HUES64 (cell line): ENCODE measurements around the gene USP2.

Source experiments
- H3K27ac ChIP-seq: 2 replicates; pipeline ENCODE4 v1.7.0; 2013; ENCODE audit warnings: low read depth, low read length, inconsistent platforms
- H3K27me3 ChIP-seq: 2 replicates; pipeline ENCODE4 v1.6.1; 2013; ENCODE audit warnings: mild to moderate bottlenecking, low read length; ENCODE audit not compliant: insufficient read depth
- H3K36me3 ChIP-seq: 2 replicates; pipeline ENCODE4 v1.6.1; 2013; ENCODE audit warnings: mild to moderate bottlenecking, low read length; ENCODE audit not compliant: insufficient read depth
- H3K4me1 ChIP-seq: 2 replicates; pipeline ENCODE4 v1.6.1; 2013; ENCODE audit warnings: mild to moderate bottlenecking, low read length, moderate library complexity; ENCODE audit not compliant: insufficient read depth
- H3K4me3 ChIP-seq: 2 replicates; pipeline ENCODE4 v1.5.1; 2013; ENCODE audit warnings: mild to moderate bottlenecking, low read length, moderate library complexity
- H3K9ac ChIP-seq: 2 replicates; pipeline ENCODE4 v1.6.1; 2013; ENCODE audit warnings: mild to moderate bottlenecking, low read depth, low read length
- H3K9me3 ChIP-seq: 2 replicates; pipeline ENCODE4 v1.6.1; 2013; ENCODE audit warnings: low read depth, low read length; ENCODE audit not compliant: insufficient read depth
- WGBS: fragments of 150-250, 120-280 bp; methylation state at CpG from one replicate; pipeline ENCODE4 v1.1.7; 2013; ENCODE audit warnings: missing lambda C conversion rate; 5-methylcytosine and 5-hydroxymethylcytosine counted together

The USP2 gene

GRCh38 chr11:119368121-119369034, 13.1 kb downstream of the USP2 start:
- Histone ChIP-seq H3K4me1 (peaks cover 18% of the 10 kb centered on the region), H3K27ac (no peak overlapping the region), H3K4me3 (no peak overlapping the region)

GRCh38 chr11:119367661-119368120, 13.8 kb downstream of the USP2 start:
- no peaks in the 10 kb centered on the region for H3K36me3 ChIP-seq
- H3K9ac ChIP-seq: no peak overlapping the region
- H3K27me3 ChIP-seq: peaks cover 29% of the 10 kb centered on the region
- no peak overlapping the region for H3K27ac ChIP-seq
- peaks cover 24% of the 10 kb centered on the region for H3K4me1 ChIP-seq
- 86% methylated on average over 9 of the region's 9 CpGs for WGBS
- H3K4me3 ChIP-seq: no peak overlapping the region
- H3K9me3 ChIP-seq: no peaks in the 10 kb centered on the region

More at GRCh38 chr11:119368121-119369034, 13.1 kb downstream of the USP2 start:
- no peaks in the 10 kb centered on the region for H3K9me3 ChIP-seq
- no peaks in the 10 kb centered on the region for H3K36me3 ChIP-seq
- 73% methylated on average over 17 of the region's 17 CpGs for WGBS
- H3K9ac ChIP-seq: no peak overlapping the region
- peaks cover 22% of the 10 kb centered on the region for H3K27me3 ChIP-seq

DNA sequence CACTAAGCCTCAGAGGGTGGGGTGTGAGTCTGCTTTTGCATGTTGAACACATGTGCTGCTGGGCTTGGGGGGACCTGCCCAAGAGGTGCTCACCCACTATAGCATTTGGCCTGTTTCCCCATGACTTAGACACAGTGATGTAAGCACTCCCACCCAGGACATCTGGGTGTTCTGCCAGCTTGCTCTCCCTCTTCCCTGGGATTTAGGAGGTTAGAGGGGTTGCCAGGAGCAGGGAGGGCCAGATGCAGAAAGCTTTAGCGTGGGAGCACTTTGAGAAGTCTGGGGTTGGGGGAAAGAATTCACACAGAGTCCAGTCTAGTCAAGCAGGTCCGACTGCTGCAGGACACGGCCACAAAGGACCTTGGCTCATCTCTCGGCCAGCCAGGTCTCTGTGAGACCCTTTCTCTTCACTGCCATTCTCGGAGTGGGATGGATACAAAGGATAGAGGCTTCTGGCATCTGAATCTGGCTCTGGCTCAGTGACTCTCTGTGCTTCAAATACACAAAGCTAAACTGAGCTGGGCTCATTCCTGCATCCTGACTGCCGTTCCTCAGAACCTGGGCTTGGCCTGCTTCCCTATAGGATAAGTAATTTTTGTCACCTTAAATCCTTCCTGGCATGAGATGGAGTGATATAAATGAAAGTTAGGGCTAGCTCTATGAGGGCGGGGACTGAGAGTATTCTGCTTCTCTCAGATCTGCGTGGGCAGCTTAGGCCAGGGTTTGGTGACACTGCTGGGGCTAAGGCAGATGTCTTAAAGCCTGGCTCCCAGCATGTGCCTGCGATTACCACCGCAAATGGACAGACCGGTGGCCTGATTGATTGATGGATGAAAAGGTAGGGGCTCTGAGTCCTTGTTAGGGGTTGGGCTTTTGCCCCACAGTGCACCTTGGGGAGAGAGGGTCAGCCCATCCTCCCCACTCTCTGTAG, 14.5 kb downstream of the USP2 start:
- WGBS: 89% methylated on average over 11 of the region's 11 CpGs
- Histone ChIP-seq H3K27ac (no peak overlapping the region), H3K27me3 (peaks cover 36% of the 10 kb centered on the region), H3K36me3 (no peaks in the 10 kb centered on the region), H3K4me1 (peaks cover 30% of the 10 kb centered on the region), H3K4me3 (no peak overlapping the region), H3K9ac (no peak overlapping the region), H3K9me3 (no peaks in the 10 kb centered on the region)

GRCh38 chr11:119365071-119365591, 16.4 kb downstream of the USP2 start:
- Histone ChIP-seq H3K27me3 (peaks cover 40% of the 10 kb centered on the region), H3K4me3 (no peak overlapping the region), H3K9me3 (no peaks in the 10 kb centered on the region), H3K36me3 (no peaks in the 10 kb centered on the region), H3K9ac (no peak overlapping the region), H3K4me1 (peaks cover 37% of the 10 kb centered on the region), H3K27ac (no peak overlapping the region)
- 77% methylated on average over 6 of the region's 6 CpGs for WGBS

DNA sequence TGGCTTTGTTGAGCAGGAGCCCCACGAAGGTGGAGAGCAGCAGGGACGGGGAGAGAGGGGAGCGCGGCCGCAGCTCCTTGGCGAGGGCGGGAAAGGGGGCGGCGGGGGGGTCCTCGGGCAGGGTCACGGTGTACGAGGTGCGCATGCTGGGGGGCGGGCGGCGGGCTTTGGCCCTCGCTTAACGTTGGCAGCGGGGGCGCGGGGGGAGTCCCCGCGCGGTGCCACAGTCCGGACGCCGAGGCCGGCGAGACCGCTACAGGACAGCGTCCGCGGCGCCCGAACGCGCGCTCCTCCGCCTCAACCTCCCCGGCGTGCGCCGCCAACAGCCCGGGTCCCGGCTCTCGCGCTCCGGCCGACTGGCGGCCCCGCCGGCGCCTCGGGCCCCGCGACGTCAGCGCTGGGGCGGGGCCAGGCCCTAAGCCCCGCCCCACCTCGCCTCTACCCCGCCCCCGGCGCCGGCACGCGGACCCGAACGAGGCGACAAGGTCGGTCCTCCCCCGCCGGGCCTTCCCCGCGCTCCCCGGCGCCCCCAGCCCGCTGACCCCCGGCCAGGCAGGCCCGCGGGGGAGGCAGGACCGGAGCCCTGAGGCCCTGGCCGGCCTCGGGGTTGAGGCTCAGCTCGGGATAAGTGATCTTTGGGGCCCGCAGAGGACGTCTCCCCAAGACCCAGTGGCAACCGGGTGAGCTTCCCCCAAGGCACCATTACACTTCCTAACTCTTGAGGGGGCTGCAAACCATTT, 17.5 kb downstream of the USP2 start:
- H3K27ac ChIP-seq: no peak overlapping the region
- H3K27me3 ChIP-seq: peaks cover 40% of the 10 kb centered on the region
- H3K9ac ChIP-seq: no peak overlapping the region
- H3K4me1 ChIP-seq: peaks cover 41% of the 10 kb centered on the region
- H3K4me3 ChIP-seq: peak overlapping the region; percentile 50
- 0 out of 2 replicates have a peak, but pooled peaks cover 4% of the 10 kb centered on the region for H3K36me3 ChIP-seq
- WGBS: 4% methylated on average over 88 of the region's 88 CpGs
- no peaks in the 10 kb centered on the region for H3K9me3 ChIP-seq

- Histone ChIP-seq H3K4me1 (peaks cover 41% of the 10 kb centered on the region), H3K4me3 (peak overlapping the region; percentile 50), H3K27ac (no peak overlapping the region), H3K9ac (no peak overlapping the region), H3K9me3 (no peaks in the 10 kb centered on the region), H3K36me3 (0 out of 2 replicates have a peak, but pooled peaks cover 9% of the 10 kb centered on the region), H3K27me3 (peaks cover 40% of the 10 kb centered on the region)
- WGBS: 52% methylated on average over 44 of the region's 44 CpGs
Measured at GRCh38 chr11:119363081-119363850, 18.2 kb downstream of the USP2 start.

- no peak overlapping the region for H3K27ac ChIP-seq
- H3K4me1 ChIP-seq: peaks cover 41% of the 10 kb centered on the region
- no peak overlapping the region for H3K4me3 ChIP-seq
- 0 out of 2 replicates have a peak, but pooled peaks cover 13% of the 10 kb centered on the region for H3K36me3 ChIP-seq
- peaks cover 40% of the 10 kb centered on the region for H3K27me3 ChIP-seq
- no peak overlapping the region for H3K9ac ChIP-seq
- WGBS: 94% methylated on average over 5 of the region's 5 CpGs
- no peaks in the 10 kb centered on the region for H3K9me3 ChIP-seq
Measured at GRCh38 chr11:119362741-119363080, 18.8 kb downstream of the USP2 start.

DNA sequence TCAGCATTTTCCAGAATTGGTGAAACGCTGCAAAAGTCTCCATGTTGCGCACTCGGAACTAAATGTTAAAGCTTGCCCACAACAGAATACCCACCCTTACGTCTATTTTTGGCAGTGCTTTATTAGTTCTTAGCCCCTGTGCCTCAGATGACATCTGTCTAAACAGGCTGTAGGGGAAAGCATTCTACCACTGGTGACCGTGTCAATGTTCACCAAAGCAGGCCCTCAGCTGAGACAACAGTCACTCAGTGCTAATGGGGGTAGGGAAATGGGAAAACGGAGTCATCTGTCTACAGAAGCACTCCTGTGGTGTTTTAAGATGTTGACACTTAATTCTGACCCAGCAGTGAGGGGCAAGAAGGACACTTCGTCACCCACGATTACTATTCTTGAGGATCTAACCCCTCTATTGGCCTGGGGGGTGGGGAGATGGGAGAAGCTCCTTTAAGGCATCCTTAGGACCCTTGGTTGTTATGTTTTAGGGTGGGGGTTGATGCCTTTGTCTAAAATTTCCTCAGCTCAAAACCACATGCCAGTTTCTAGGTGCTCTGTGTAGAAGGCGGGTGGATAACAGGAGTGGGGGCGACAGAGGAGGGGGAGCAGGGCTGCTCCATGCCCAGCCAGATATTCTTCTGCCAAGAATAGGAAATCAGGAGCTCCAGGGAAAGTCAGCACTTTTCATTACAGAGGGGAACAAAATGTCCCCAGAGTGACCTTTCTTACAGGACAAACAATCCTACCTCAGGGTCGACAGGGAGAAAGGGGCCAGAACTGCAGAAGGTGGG, 19.4 kb downstream of the USP2 start:
- WGBS: 71% methylated on average over 11 of the region's 11 CpGs
- H3K27ac ChIP-seq: no peak overlapping the region

GRCh38 chr11:119361056-119361787, 20.3 kb downstream of the USP2 start:
- peak overlapping the region; percentile 58; the same call in 1 of the 2 replicates for H3K27ac ChIP-seq

More for the DNA sequence above, 19.4 kb downstream of the USP2 start:
- Histone ChIP-seq H3K9ac (no peak overlapping the region), H3K4me1 (peaks cover 41% of the 10 kb centered on the region), H3K4me3 (no peak overlapping the region), H3K36me3 (0 out of 2 replicates have a peak, but pooled peaks cover 14% of the 10 kb centered on the region), H3K27me3 (peaks cover 40% of the 10 kb centered on the region), H3K9me3 (no peaks in the 10 kb centered on the region)

More at GRCh38 chr11:119361056-119361787, 20.3 kb downstream of the USP2 start:
- peaks cover 40% of the 10 kb centered on the region for H3K27me3 ChIP-seq
- no peaks in the 10 kb centered on the region for H3K9me3 ChIP-seq
- peaks cover 41% of the 10 kb centered on the region for H3K4me1 ChIP-seq
- H3K36me3 ChIP-seq: 0 out of 2 replicates have a peak, but pooled peaks cover 14% of the 10 kb centered on the region
- WGBS: 5% methylated on average over 8 of the region's 8 CpGs
- H3K4me3 ChIP-seq: peak overlapping the region; percentile 35
- H3K9ac ChIP-seq: no peak overlapping the region
